MCF 10A (cell line): ENCODE measurements around the gene LRP1B. TPM values are rescaled to one million over a fixed set of nuclear protein-coding genes. Genes with fewer than 3 reads are reported as not detected.

Experiments
- BruUV-seq: library from RNA; stranded (reverse); fragments of 400-500 nt; replicated peaks from 2 replicates; lab custom pipeline; 2021; lab: Mats Ljungman, UMichigan
- CTCF ChIA-PET: fragments of 300-600 bp; sonication (Branson Sonifier 250); formaldehyde crosslinking; extraction: SDS; loops from one replicate; lab custom pipeline; 2021; ENCODE audit warnings: antibody characterized with exemption, inconsistent platforms; lab: Yijun Ruan, JAX
- POLR2A ChIA-PET: fragments of 300-600, 350-650 bp; sonication (Branson Sonifier 250); formaldehyde crosslinking; extraction: SDS; loops from one replicate; lab custom pipeline; 2020; ENCODE audit warnings: antibody characterized with exemption, inconsistent platforms; lab: Yijun Ruan, JAX
- DNase-seq: peaks from one replicate; pipeline ENCODE4 v3.0.0-alpha.2; 2018; ENCODE audit not compliant: unreplicated experiment
- H3K27ac Mint-ChIP-seq: one replicate; pipeline ENCODE4 v1.8.0; 2022; ENCODE audit warnings: mild to moderate bottlenecking, low read depth, mixed read lengths; ENCODE audit not compliant: unreplicated experiment
- H3K27me3 Mint-ChIP-seq: one replicate; pipeline ENCODE4 v1.8.0; 2022; ENCODE audit warnings: mixed read lengths; ENCODE audit not compliant: insufficient read depth, unreplicated experiment
- H3K36me3 Mint-ChIP-seq: one replicate; pipeline ENCODE4 v1.8.0; 2022; ENCODE audit warnings: mild to moderate bottlenecking, moderate library complexity, mixed read lengths; ENCODE audit not compliant: insufficient read depth, unreplicated experiment
- H3K4me1 Mint-ChIP-seq: one replicate; pipeline ENCODE4 v1.8.0; 2022; ENCODE audit warnings: mixed read lengths; ENCODE audit not compliant: insufficient read depth, unreplicated experiment
- H3K4me3 Mint-ChIP-seq: one replicate; pipeline ENCODE4 v1.8.0; 2022; ENCODE audit warnings: mild to moderate bottlenecking, moderate library complexity, mixed read lengths; ENCODE audit not compliant: unreplicated experiment
- H3K9me3 Mint-ChIP-seq: one replicate; pipeline ENCODE4 v1.8.0; 2022; ENCODE audit warnings: mixed read lengths; ENCODE audit not compliant: unreplicated experiment
- intact Hi-C: fragments of 100-400 bp; cut with micrococcal nuclease; formaldehyde crosslinking; loops from 2 replicates; pipeline ENCODE4 v1.14.1; 2022
- total RNA-seq: library from RNA; stranded (reverse); gene quantifications from 2 replicates; pipeline ENCODE4 v1.2.3, GENCODE V29; 2022
- TF ChIP-seq, protein P1 (sequence below): fragments of 200-600 bp; IDR thresholded peaks from one replicate; pipeline ENCODE4 v1.8.0; 2022; ENCODE audit warnings: antibody characterized with exemption, mild to moderate bottlenecking; ENCODE audit not compliant: unreplicated experiment

LRP1B gene
- total RNA-seq, 1 experiment from 2014 or later = not detected

DNA sequence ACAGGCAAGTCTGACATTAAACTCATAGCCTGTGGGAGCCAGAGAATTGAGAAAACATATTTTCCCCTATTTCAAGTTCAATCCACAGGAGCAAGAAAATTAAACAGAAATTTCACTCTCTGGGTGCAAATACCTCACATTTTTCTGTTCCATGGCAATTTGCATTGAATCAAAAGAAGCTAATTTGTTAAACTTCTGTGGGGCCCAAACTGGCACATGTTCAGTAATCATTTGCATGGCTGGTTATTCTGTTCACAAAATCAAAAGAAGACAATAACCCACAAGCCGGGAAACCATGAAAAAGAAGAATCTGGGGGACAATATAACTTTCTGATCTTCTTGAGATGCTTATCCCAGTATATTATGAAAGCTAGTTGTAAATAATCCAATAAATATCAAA, 363.1 kb downstream of the LRP1B start:
- Mint-ChIP-seq H3K4me1 (no peaks in the 10 kb centered on the region), H3K9me3 (no peaks in the 10 kb centered on the region), H3K27me3 (peaks cover 53% of the 10 kb centered on the region), H3K36me3 (no peaks in the 10 kb centered on the region), H3K27ac (no peak overlapping the region), H3K4me3 (no peak overlapping the region)
- DNase-seq = no peak
- intact Hi-C loops = no loop called here
- CTCF ChIA-PET = no interaction called here
- TF ChIP-seq, protein P1, sequence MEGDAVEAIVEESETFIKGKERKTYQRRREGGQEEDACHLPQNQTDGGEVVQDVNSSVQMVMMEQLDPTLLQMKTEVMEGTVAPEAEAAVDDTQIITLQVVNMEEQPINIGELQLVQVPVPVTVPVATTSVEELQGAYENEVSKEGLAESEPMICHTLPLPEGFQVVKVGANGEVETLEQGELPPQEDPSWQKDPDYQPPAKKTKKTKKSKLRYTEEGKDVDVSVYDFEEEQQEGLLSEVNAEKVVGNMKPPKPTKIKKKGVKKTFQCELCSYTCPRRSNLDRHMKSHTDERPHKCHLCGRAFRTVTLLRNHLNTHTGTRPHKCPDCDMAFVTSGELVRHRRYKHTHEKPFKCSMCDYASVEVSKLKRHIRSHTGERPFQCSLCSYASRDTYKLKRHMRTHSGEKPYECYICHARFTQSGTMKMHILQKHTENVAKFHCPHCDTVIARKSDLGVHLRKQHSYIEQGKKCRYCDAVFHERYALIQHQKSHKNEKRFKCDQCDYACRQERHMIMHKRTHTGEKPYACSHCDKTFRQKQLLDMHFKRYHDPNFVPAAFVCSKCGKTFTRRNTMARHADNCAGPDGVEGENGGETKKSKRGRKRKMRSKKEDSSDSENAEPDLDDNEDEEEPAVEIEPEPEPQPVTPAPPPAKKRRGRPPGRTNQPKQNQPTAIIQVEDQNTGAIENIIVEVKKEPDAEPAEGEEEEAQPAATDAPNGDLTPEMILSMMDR = no peak
- BruUV-seq = no TSS peak
- POLR2A ChIA-PET = no interaction called here

DNA sequence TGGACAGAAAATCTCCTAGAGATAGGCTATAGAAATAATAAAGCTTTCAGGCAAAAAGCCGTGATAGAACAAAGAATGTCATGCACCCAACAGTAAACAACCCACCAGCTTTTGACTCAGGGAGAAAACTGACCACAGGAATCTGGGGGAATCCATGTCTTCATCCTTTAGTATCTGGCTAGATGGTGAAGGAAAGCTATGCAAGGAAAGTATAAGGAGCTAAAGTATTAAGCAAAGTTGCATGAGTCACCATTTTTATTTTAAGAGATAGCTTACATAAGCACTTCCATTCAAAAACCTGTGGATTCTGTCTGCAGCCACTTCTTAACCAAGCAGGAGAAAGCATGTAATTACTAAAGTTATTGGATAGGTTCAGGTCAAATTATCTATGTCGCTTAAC, 363.8 kb downstream of the LRP1B start:
- H3K4me1 Mint-ChIP-seq = no peaks in the 10 kb centered on the region
- ChIA-PET CTCF (interaction anchor here (0.6 kb wide), 1 partner anchor 1978 kb away, joined by 9 read pairs; no protein-coding TSS in a partner anchor), POLR2A (no interaction called here)
- no peaks in the 10 kb centered on the region for H3K9me3 Mint-ChIP-seq
- DNase-seq = peak; percentile 14
- H3K4me3 Mint-ChIP-seq = no peak overlapping the region
- BruUV-seq = no TSS peak
- intact Hi-C loops = no loop called here
- H3K36me3 Mint-ChIP-seq = no peaks in the 10 kb centered on the region
- H3K27ac Mint-ChIP-seq = no peak overlapping the region
- H3K27me3 Mint-ChIP-seq = peaks cover 53% of the 10 kb centered on the region
- TF ChIP-seq, protein P1 = no peak

- H3K36me3 Mint-ChIP-seq = no peaks in the 10 kb centered on the region
- ChIA-PET CTCF (interaction anchor here (0.8 kb wide), 1 partner anchor 98 kb away, joined by 3 read pairs; no protein-coding TSS in a partner anchor), POLR2A (no interaction called here)
- BruUV-seq = no TSS peak
- H3K27ac Mint-ChIP-seq = no peak overlapping the region
- no peaks in the 10 kb centered on the region for H3K4me1 Mint-ChIP-seq
- DNase-seq = no peak
- TF ChIP-seq, protein P1 = no peak
- peaks cover 51% of the 10 kb centered on the region for H3K27me3 Mint-ChIP-seq
- H3K9me3 Mint-ChIP-seq = no peaks in the 10 kb centered on the region
- H3K4me3 Mint-ChIP-seq = no peak overlapping the region
- intact Hi-C loops = no loop called here
Observed at GRCh38 chr2:141766225-141766624, 364.6 kb downstream of the LRP1B start.

- CTCF ChIA-PET = interaction anchor here (0.6 kb wide), 1 partner anchor 391 kb away, joined by 3 read pairs; no protein-coding TSS in a partner anchor
- Mint-ChIP-seq H3K4me1 (no peaks in the 10 kb centered on the region), H3K27me3 (peaks cover 9% of the 10 kb centered on the region), H3K4me3 (no peak overlapping the region), H3K27ac (no peak overlapping the region), H3K9me3 (no peaks in the 10 kb centered on the region), H3K36me3 (no peaks in the 10 kb centered on the region)
- no peak for DNase-seq
- TF ChIP-seq, protein P1 = no peak
- intact Hi-C loops = no loop called here
- POLR2A ChIA-PET = no interaction called here
- BruUV-seq = no TSS peak
Observed at GRCh38 chr2:141748616-141749015, 382.2 kb downstream of the LRP1B start.
